ENCODE results near the gene OSBPL3. TPM values are rescaled to one million over a fixed set of nuclear protein-coding genes. Genes with fewer than 3 reads are reported as not detected.

Gene OSBPL3
- total and polyA plus RNA-seq, 2 donors from 2014 or later, result 8.6 to 40.5 TPM

GRCh38 chr7:24801883-24802282 is 178.1 kb downstream of the OSBPL3 start:
- Histone ChIP-seq H3K27me3 (ENCODE audit: control insufficient read depth, insufficient read depth, low read length) (no peaks in the 10 kb centered on the region), H3K9ac (ENCODE audit: low read length in 3 of 3) (no peak overlapping the region), H3K9me3 (ENCODE audit: control insufficient read depth in 2 of 3, insufficient read depth in 1 of 3, low read length in 3 of 3) (no peaks in the 10 kb centered on the region), H3K4me3 (ENCODE audit: low read length in 3 of 3) (no peak overlapping the region), H3K4me1 (ENCODE audit: control insufficient read depth in 2 of 3, insufficient read depth in 2 of 3, low read depth in 1 of 3, low read length in 3 of 3) (no peaks in the 10 kb centered on the region), H3K27ac (ENCODE audit: low read depth in 2 of 2, low read length in 2 of 2) (no peak overlapping the region), H3K36me3 (ENCODE audit: control insufficient read depth in 2 of 3, insufficient read depth in 3 of 3, low read length in 3 of 3) (peaks cover 0 to 5% (median 0%) of the 10 kb centered on the region in 3 donors)
- DNase-seq, result no peak
- TF ChIP-seq CTCF (IDR thresholded peaks at IDR 0.05; ENCODE audit: borderline replicate concordance, extremely low read depth, insufficient read depth), result no peak
- no peak for FAIRE-seq
- intact Hi-C loops (cut with DNase I), result no loop called here

GRCh38 chr7:24800667-24801066 is 179.3 kb downstream of the OSBPL3 start:
- H3K36me3 ChIP-seq (ENCODE audit: control insufficient read depth in 2 of 3, insufficient read depth in 3 of 3, low read length in 3 of 3), result peaks cover 0 to 5% (median 0%) of the 10 kb centered on the region in 3 donors
- intact Hi-C loops (cut with DNase I), result no loop called here
- DNase-seq (no peak), FAIRE-seq (no peak)
- no peaks in the 10 kb centered on the region for H3K27me3 ChIP-seq (ENCODE audit: control insufficient read depth, insufficient read depth, low read length)
- no peak overlapping the region for H3K27ac ChIP-seq (ENCODE audit: low read depth in 2 of 2, low read length in 2 of 2)
- H3K9me3 ChIP-seq (ENCODE audit: control insufficient read depth in 2 of 3, insufficient read depth in 1 of 3, low read length in 3 of 3), result no peaks in the 10 kb centered on the region
- H3K4me3 ChIP-seq (ENCODE audit: low read length in 3 of 3), result no peak overlapping the region
- H3K4me1 ChIP-seq (ENCODE audit: control insufficient read depth in 2 of 3, insufficient read depth in 2 of 3, low read depth in 1 of 3, low read length in 3 of 3), result no peaks in the 10 kb centered on the region
- no peak overlapping the region for H3K9ac ChIP-seq (ENCODE audit: low read length in 3 of 3)
- no peak for TF ChIP-seq CTCF (IDR thresholded peaks at IDR 0.05; ENCODE audit: borderline replicate concordance, extremely low read depth, insufficient read depth)

GRCh38 chr7:24800073-24800472 is 179.9 kb downstream of the OSBPL3 start:
- TF ChIP-seq CTCF (IDR thresholded peaks at IDR 0.05; ENCODE audit: borderline replicate concordance, extremely low read depth, insufficient read depth), result no peak
- no peak for FAIRE-seq
- intact Hi-C loops (cut with DNase I), result no loop called here
- Histone ChIP-seq H3K36me3 (ENCODE audit: control insufficient read depth in 2 of 3, insufficient read depth in 3 of 3, low read length in 3 of 3) (peaks cover 0 to 5% (median 0%) of the 10 kb centered on the region in 3 donors), H3K27me3 (ENCODE audit: control insufficient read depth, insufficient read depth, low read length) (no peaks in the 10 kb centered on the region), H3K4me1 (ENCODE audit: control insufficient read depth in 2 of 3, insufficient read depth in 2 of 3, low read depth in 1 of 3, low read length in 3 of 3) (no peaks in the 10 kb centered on the region), H3K4me3 (ENCODE audit: low read length in 3 of 3) (no peak overlapping the region), H3K27ac (ENCODE audit: low read depth in 2 of 2, low read length in 2 of 2) (no peak overlapping the region), H3K9me3 (ENCODE audit: control insufficient read depth in 2 of 3, insufficient read depth in 1 of 3, low read length in 3 of 3) (no peaks in the 10 kb centered on the region), H3K9ac (ENCODE audit: low read length in 3 of 3) (no peak overlapping the region)
- DNase-seq, result no peak

GRCh38 chr7:24799506-24799905 is 180.5 kb downstream of the OSBPL3 start:
- FAIRE-seq, result no peak
- intact Hi-C loops (cut with DNase I), result no loop called here
- Histone ChIP-seq H3K36me3 (ENCODE audit: control insufficient read depth in 2 of 3, insufficient read depth in 3 of 3, low read length in 3 of 3) (peaks cover 0 to 5% (median 0%) of the 10 kb centered on the region in 3 donors), H3K4me1 (ENCODE audit: control insufficient read depth in 2 of 3, insufficient read depth in 2 of 3, low read depth in 1 of 3, low read length in 3 of 3) (no peaks in the 10 kb centered on the region), H3K4me3 (ENCODE audit: low read length in 3 of 3) (no peak overlapping the region), H3K27me3 (ENCODE audit: control insufficient read depth, insufficient read depth, low read length) (no peaks in the 10 kb centered on the region), H3K27ac (ENCODE audit: low read depth in 2 of 2, low read length in 2 of 2) (no peak overlapping the region), H3K9ac (ENCODE audit: low read length in 3 of 3) (no peak overlapping the region), H3K9me3 (ENCODE audit: control insufficient read depth in 2 of 3, insufficient read depth in 1 of 3, low read length in 3 of 3) (no peaks in the 10 kb centered on the region)
- DNase-seq, result no peak
- TF ChIP-seq CTCF (IDR thresholded peaks at IDR 0.05; ENCODE audit: borderline replicate concordance, extremely low read depth, insufficient read depth), result no peak

All from kidney (tissue), 14 donors.